HG03139 (cell line): ENCODE results near the gene GEMIN4.

Source experiments
- ATAC-seq: cut with Tn5 transposase; IDR thresholded peaks from one replicate; pipeline ENCODE4 v1.9.1; 2021; ENCODE audit not compliant: unreplicated experiment

Gene GEMIN4

GRCh38 chr17:744937-745336 is 7.1 kb downstream of the GEMIN4 start:
- ATAC-seq = no peak

GRCh38 chr17:743139-743538 is 8.9 kb downstream of the GEMIN4 start:
- no peak for ATAC-seq

- ATAC-seq = no peak
Measured at GRCh38 chr17:742147-742793, 9.8 kb downstream of the GEMIN4 start.

GRCh38 chr17:740240-741017 is 11.6 kb downstream of the GEMIN4 start:
- peak; percentile 59 for ATAC-seq

DNA sequence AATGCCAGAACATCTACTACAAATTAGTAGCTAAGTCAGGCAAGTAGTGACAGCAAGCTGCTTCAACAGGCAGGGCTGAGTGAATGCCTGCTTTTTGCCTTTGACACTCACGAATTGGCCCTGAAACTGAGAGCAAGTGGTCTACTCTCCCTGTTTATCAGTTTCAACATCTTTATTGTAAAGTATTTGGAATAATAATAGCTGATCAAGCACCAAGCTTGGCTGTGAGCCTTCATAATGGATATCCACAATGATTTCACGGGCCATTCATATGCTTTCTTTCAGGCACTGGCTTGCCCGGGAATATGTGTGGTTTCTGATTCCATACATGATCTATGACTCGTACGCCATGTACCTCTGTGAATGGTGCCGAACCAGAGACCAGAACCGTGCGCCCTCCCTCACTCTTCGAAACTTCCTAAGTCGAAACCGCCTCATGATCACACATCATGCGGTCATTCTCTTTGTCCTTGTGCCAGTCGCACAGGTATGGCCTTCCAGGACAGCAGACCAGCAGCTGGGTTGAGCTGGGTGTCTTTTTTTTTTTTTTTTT is 14.4 kb downstream of the GEMIN4 start:
- no peak for ATAC-seq

DNA sequence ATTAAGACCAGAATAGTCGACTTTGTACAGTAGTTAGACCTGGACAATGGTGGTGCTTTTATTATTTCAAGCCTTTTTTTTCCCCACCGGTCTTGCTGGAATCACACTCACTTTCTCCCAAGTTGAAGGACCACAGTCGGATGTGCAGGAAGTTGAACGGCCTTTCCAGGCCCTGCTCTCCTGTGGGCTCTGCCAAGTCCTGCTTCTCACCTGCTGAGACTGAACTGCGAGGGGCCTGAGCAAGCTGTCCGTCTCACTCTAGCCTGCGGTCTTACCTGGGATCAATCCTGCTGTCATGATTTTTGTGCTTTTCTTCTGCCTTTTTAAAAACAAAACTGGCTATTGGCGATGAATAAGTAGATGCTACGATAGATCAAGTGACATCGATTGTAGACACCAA is 18.3 kb downstream of the GEMIN4 start:
- no peak for ATAC-seq

- ATAC-seq = peak; percentile 31
Measured at GRCh38 chr17:732902-733720, 19.0 kb downstream of the GEMIN4 start.

GRCh38 chr17:732067-732901 is 19.8 kb downstream of the GEMIN4 start, which contains the start of gene TLCD3A:
Gene TLCD3A (plus strand): TSS chr17:732596. CDS start chr17:732648, 52 bp downstream.
- ATAC-seq = peak; percentile 39

- no peak for ATAC-seq
Measured at GRCh38 chr17:731644-732066, 20.4 kb downstream of the GEMIN4 start.

GRCh38 chr17:728911-729310 is 23.2 kb downstream of the GEMIN4 start:
- ATAC-seq = no peak

DNA sequence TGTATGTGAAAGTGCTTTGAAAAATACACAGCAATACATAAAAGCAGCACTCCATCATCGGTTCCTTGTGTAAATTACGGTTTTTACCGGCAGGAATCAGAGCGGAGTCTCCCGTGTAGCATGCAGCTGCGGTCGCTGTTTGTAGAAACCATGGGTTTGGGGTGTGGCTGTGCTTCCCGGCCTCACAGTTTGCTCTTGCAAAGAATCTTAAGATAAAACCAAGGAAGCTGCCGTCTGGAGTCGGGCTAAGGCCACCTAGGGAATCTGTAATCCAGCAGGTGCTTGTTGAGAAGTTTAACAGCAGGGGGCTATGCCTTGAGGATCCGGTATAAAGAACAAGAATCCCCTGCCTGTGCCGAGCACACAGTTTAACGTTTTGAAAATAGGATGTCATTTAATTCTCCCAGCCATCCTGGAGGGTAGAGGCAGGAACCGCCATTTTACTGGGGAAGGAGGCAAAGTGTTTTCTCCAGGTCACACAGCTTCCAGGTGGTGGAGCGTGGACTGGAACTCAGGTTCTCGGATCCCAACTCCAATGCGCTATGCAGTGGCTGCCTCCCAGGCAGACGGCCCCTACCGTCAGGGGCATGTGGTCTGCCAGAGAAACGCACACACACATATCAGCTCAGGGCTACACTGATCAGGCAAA is 25.7 kb downstream of the GEMIN4 start:
- ATAC-seq = no peak

DNA sequence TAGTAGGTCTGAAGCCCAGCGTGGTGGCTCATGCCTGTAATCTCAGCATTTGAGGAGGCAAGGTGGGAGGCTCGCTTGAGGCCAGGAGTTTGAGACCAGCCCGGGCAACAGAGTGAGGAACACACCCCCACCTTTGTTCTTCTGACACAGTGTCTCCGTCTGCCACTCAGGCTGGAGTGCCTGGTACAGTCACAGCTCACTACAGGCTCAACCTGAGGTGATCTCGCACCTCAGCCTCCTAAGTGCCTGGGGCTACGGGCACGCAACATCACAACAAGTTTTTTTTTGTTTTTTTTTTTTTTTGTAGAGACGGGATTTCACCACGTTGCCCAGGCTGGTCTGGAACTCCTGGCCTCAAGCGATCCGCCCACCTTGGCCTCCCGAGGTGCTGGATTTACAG is 26.3 kb downstream of the GEMIN4 start:
- no peak for ATAC-seq

DNA sequence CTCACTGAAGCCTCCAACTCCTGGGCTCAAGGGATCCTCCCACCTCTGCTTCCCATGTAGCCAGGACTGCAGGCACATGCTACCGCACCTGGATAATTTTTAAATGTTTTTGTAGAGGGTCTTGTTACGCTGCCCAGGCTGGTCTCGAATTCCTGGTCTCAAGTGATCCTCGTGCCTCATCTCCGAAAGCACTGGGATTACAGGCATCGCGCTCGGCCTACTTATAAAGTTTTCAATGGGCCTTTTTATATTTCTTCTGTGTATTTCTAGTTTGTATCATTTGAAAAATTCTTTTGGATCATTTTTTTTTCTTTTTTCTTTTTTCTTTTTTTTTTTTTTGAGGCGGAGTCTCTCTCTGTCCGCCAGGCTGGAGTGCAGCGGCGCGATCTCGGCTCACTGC is 27.0 kb downstream of the GEMIN4 start:
- ATAC-seq = no peak

GRCh38 chr17:721540-721937 is 30.5 kb downstream of the GEMIN4 start:
- ATAC-seq = no peak

DNA sequence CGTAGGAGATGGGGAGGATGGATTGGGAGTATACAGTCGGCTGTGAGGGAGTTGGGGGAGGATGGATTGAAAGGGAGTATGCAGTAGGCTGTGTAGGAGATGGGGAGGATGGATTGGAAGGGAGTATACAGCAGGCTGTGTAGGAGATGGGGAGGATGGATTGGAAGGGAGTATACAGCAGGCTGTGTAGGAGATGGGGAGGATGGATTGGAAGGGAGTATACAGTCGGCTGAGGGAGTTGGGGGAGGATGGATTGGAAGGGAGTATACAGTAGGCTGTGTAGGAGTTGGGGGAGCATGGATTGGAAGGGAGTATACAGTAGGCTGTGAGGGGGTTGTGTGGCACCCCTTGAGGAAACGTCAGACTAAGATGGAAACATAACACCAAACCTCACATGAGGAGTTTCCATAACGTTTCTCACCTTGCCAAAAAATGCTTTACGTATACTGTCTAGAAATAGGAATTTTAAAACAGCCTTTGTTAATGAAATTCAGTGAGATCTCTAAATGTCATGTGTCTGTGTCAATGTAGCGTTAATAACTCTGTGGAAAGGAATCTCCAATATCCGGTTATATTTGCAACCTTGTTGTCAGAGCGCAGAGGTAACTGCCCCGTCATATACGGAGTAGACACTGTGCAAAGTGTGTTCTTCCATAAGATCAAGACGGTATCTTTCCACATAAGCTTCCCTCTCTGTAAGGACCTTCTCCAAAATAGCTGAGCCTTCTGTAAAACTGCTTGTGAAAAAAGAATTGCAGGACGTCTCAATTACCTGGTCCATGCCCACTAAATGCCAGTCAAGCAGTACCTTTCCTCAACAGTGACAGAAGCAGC is 31.1 kb downstream of the GEMIN4 start:
- ATAC-seq = no peak

DNA sequence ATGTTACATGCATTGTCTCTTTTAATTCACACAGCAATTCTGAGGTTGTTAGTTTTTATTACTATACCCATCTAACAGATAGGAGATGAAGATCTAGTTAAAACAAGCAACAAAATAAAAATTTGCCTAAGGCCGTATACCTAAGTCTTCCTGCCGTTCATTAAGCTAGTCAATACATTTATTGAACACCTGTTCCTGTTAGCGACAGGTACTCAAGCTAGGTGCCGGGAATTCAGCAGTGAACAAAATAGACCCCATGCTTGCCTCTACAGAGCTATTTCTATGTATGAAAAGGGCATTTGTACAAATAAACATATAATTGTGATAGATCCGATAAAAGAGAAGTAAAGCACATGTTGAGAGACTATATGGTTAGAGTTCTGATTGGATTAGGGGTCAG is 34.0 kb downstream of the GEMIN4 start:
- ATAC-seq = no peak

GRCh38 chr17:708132-708531 is 43.9 kb downstream of the GEMIN4 start:
- ATAC-seq = no peak

- no peak for ATAC-seq
Measured at GRCh38 chr17:705863-706262, 46.2 kb downstream of the GEMIN4 start.

GRCh38 chr17:705011-705410 is 47.1 kb downstream of the GEMIN4 start:
- no peak for ATAC-seq
